ENCODE data around the gene RABGAP1L.

DNA sequence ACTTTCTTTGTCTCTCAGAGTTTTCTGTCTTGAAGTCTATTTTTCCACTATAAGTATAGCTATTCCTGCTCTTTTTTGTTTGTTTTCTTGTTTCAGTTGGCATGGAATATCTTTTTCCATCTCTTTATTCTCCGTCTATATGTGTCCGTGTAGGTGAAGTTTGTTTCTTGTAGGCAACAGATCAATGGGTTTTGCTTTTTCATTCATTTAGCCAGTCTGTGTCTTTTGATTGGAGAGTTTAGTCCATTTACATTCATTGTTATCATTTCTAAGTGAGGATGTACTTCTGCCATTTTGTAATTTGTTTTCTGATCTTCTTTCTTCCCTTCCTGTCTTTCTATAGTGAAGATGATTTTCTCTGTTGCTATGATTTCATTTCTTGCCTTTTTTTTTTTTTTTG, 155.9 kb downstream of the RABGAP1L start:
- TF ChIP-seq, protein P1, sequence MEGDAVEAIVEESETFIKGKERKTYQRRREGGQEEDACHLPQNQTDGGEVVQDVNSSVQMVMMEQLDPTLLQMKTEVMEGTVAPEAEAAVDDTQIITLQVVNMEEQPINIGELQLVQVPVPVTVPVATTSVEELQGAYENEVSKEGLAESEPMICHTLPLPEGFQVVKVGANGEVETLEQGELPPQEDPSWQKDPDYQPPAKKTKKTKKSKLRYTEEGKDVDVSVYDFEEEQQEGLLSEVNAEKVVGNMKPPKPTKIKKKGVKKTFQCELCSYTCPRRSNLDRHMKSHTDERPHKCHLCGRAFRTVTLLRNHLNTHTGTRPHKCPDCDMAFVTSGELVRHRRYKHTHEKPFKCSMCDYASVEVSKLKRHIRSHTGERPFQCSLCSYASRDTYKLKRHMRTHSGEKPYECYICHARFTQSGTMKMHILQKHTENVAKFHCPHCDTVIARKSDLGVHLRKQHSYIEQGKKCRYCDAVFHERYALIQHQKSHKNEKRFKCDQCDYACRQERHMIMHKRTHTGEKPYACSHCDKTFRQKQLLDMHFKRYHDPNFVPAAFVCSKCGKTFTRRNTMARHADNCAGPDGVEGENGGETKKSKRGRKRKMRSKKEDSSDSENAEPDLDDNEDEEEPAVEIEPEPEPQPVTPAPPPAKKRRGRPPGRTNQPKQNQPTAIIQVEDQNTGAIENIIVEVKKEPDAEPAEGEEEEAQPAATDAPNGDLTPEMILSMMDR (IDR thresholded peaks at IDR 0.05) = no peak
- no peak for TF ChIP-seq POLR2A (IDR thresholded peaks at IDR 0.05)

Data from thyroid gland (tissue), 4 donors.